ENCODE measurements around the gene GCSAML. TPM values are rescaled to one million over a fixed set of nuclear protein-coding genes. Genes with fewer than 3 reads are reported as not detected.
A peak's percentile ranks its signal among the peaks of the same experiment; 100 is the strongest.

Gene GCSAML
- total RNA-seq, 4 donors from 2014 or later = 0.14 to 0.32 (median 0.20) TPM; not detected in 1

- 56 to 77% methylated on average over 1 of the region's 1 CpG for whole genome bisulfite sequencing, 2 donors (ENCODE audit: low coverage in 1 of 2)
- Histone ChIP-seq H3K36me3 (no peaks in the 10 kb centered on the region), H3K4me1 (no peaks in the 10 kb centered on the region), H3K4me3 (no peak overlapping the region), H3K27ac (no peak overlapping the region), H3K9me3 (no peaks in the 10 kb centered on the region), H3K27me3 (no peaks in the 10 kb centered on the region)
- DNase-seq = no peak
- in situ Hi-C loops (cut with MboI; ENCODE audit: low pct_ligation_motif_present in 1 of 4, low pct_unique_long_range_greater_than_20kb in 1 of 4, low sequenced_read_pairs in 3 of 4) = loop anchor here in 1 of 4 donors (10.0 kb wide), 1 partner anchor 189 kb away; no protein-coding TSS in a partner anchor
- intact Hi-C loops (cut with DNase I; ENCODE audit: low total_unique reads) = no loop called here
- TF ChIP-seq, protein P1, sequence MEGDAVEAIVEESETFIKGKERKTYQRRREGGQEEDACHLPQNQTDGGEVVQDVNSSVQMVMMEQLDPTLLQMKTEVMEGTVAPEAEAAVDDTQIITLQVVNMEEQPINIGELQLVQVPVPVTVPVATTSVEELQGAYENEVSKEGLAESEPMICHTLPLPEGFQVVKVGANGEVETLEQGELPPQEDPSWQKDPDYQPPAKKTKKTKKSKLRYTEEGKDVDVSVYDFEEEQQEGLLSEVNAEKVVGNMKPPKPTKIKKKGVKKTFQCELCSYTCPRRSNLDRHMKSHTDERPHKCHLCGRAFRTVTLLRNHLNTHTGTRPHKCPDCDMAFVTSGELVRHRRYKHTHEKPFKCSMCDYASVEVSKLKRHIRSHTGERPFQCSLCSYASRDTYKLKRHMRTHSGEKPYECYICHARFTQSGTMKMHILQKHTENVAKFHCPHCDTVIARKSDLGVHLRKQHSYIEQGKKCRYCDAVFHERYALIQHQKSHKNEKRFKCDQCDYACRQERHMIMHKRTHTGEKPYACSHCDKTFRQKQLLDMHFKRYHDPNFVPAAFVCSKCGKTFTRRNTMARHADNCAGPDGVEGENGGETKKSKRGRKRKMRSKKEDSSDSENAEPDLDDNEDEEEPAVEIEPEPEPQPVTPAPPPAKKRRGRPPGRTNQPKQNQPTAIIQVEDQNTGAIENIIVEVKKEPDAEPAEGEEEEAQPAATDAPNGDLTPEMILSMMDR (IDR thresholded peaks at IDR 0.05) = no peak
- TF ChIP-seq POLR2AphosphoS5 (IDR thresholded peaks at IDR 0.05) = no peak
- no peak for TF ChIP-seq EP300 (IDR thresholded peaks at IDR 0.05; ENCODE audit: low read depth)
- TF ChIP-seq POLR2A (IDR thresholded peaks at IDR 0.05) = no peak
Observed at GRCh38 chr1:247574236-247574635, 25.3 kb downstream of the GCSAML start.

DNA sequence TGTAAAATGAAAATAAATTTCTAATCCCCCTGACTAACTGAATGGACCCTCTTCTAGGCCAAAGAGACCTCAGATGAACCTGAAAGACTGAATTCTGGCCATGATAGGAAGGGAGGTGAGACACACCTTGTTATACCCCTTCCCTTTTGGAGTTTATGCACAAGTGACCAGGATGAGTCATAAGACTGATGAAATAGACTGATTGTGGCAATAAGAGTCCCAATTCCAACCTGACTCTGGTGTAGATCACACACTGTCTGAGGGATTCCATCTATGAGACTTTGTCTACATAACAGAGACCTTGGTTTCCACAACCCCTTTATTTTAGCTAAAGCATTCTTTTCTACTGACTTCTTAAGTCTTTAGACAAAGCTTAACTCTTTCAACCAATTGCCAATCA is 25.7 kb downstream of the GCSAML start:
- TF ChIP-seq EP300 (IDR thresholded peaks at IDR 0.05; ENCODE audit: low read depth) (no peak), POLR2A (IDR thresholded peaks at IDR 0.05) (no peak), POLR2AphosphoS5 (IDR thresholded peaks at IDR 0.05) (no peak)
- TF ChIP-seq, protein P1 (IDR thresholded peaks at IDR 0.05) = no peak
- no peaks in the 10 kb centered on the region for H3K36me3 ChIP-seq
- in situ Hi-C loops (cut with MboI; ENCODE audit: low pct_ligation_motif_present in 1 of 4, low pct_unique_long_range_greater_than_20kb in 1 of 4, low sequenced_read_pairs in 3 of 4) = loop anchor here in 1 of 4 donors (10.0 kb wide), 1 partner anchor 190 kb away; no protein-coding TSS in a partner anchor
- intact Hi-C loops (cut with DNase I; ENCODE audit: low total_unique reads) = no loop called here
- H3K4me1 ChIP-seq = no peaks in the 10 kb centered on the region
- H3K9me3 ChIP-seq = no peaks in the 10 kb centered on the region
- no peak for DNase-seq
- no peak overlapping the region for H3K4me3 ChIP-seq
- no peaks in the 10 kb centered on the region for H3K27me3 ChIP-seq
- no peak overlapping the region for H3K27ac ChIP-seq

GRCh38 chr1:247576514-247576913 is 27.6 kb downstream of the GCSAML start:
- in situ Hi-C loops (cut with MboI; ENCODE audit: low pct_ligation_motif_present in 1 of 4, low pct_unique_long_range_greater_than_20kb in 1 of 4, low sequenced_read_pairs in 3 of 4) = loop anchor here in 1 of 4 donors (10.0 kb wide), 1 partner anchor 192 kb away; no protein-coding TSS in a partner anchor
- WGBS, 2 donors (ENCODE audit: low coverage in 1 of 2) = 33 to 38% methylated on average over 3 of the region's 3 CpGs
- H3K36me3 ChIP-seq = no peaks in the 10 kb centered on the region
- intact Hi-C loops (cut with DNase I; ENCODE audit: low total_unique reads) = no loop called here
- H3K4me3 ChIP-seq = no peak overlapping the region
- H3K27ac ChIP-seq = no peak overlapping the region
- no peaks in the 10 kb centered on the region for H3K27me3 ChIP-seq
- H3K4me1 ChIP-seq = no peaks in the 10 kb centered on the region
- TF ChIP-seq, protein P1 (IDR thresholded peaks at IDR 0.05) = peak in 4 of 5 experiments; percentile 19 to 32 (median 25)
- no peak for TF ChIP-seq POLR2A (IDR thresholded peaks at IDR 0.05)
- no peak for DNase-seq
- H3K9me3 ChIP-seq = no peaks in the 10 kb centered on the region

DNA sequence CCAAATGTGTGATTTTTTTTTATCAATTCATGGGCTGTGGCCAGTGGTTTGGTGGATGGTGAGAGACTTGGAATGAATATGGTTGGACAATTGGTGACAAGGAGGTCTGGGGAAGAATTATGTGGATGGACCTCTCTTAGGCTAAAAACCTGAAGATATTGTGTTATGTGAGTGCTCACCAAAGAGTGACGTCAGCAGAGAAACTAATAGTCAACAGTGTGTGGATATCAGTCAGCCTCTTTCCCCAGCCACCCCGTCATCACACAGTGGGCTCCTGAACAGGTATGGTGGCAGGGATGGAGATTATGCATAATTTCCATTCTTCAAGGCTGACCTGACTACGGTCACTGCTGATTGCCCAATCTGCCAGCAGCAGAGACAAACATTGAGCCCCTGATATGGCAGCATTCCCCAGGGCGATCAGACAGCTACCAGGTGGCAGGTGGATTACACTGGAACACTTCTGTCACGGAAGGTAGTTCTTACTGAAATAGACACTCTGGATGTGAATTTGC is 30.1 kb downstream of the GCSAML start:
- intact Hi-C loops (cut with DNase I; ENCODE audit: low total_unique reads) = no loop called here
- 80 to 82% methylated on average over 1 to 5 of the region's 5 CpGs for WGBS, 2 donors (ENCODE audit: low coverage in 1 of 2)
- no peaks in the 10 kb centered on the region for H3K9me3 ChIP-seq
- H3K4me1 ChIP-seq = no peaks in the 10 kb centered on the region
- no peak overlapping the region for H3K4me3 ChIP-seq
- in situ Hi-C loops (cut with MboI; ENCODE audit: low pct_ligation_motif_present in 1 of 4, low pct_unique_long_range_greater_than_20kb in 1 of 4, low sequenced_read_pairs in 3 of 4) = loop anchor here in 1 of 4 donors (10.0 kb wide), 1 partner anchor 194 kb away; no protein-coding TSS in a partner anchor
- TF ChIP-seq, protein P1 (IDR thresholded peaks at IDR 0.05) = no peak
- TF ChIP-seq POLR2A (IDR thresholded peaks at IDR 0.05) = no peak
- TF ChIP-seq EP300 (IDR thresholded peaks at IDR 0.05; ENCODE audit: low read depth) = no peak
- no peak for TF ChIP-seq POLR2AphosphoS5 (IDR thresholded peaks at IDR 0.05)
- H3K27me3 ChIP-seq = no peaks in the 10 kb centered on the region
- no peak for DNase-seq
- no peak overlapping the region for H3K27ac ChIP-seq
- no peaks in the 10 kb centered on the region for H3K36me3 ChIP-seq
